ENCODE results near the gene SORBS2. TPM values are rescaled to one million over a fixed set of nuclear protein-coding genes. Genes with fewer than 3 reads are reported as not detected.

The SORBS2 gene
- polyA plus RNA-seq, 3 donors from 2014 or later: 2.6 to 5.8 TPM; not detected in 1

GRCh38 chr4:185741795-185742194, 70.2 kb downstream of the SORBS2 start:
- peaks cover 3 to 5% (median 4%) of the 10 kb centered on the region in 3 donors for H3K27me3 Mint-ChIP-seq (ENCODE audit: low read depth in 3 of 3)
- no peak for DNase-seq
- H3K36me3 Mint-ChIP-seq: no peaks in the 10 kb centered on the region
- no peaks in the 10 kb centered on the region for H3K4me1 Mint-ChIP-seq
- H3K4me3 Mint-ChIP-seq: no peak overlapping the region
- H3K9me3 Mint-ChIP-seq: peaks cover 0 to under 1% (median 0%) of the 10 kb centered on the region in 6 donors
- no peak overlapping the region for H3K27ac Mint-ChIP-seq

GRCh38 chr4:185740471-185740873, 71.5 kb downstream of the SORBS2 start:
- Mint-ChIP-seq H3K27me3 (ENCODE audit: low read depth in 3 of 3) (peaks cover 2 to 5% (median 5%) of the 10 kb centered on the region in 3 donors), H3K9me3 (peaks cover 0 to 2% (median 0%) of the 10 kb centered on the region in 6 donors), H3K36me3 (no peaks in the 10 kb centered on the region), H3K27ac (no peak overlapping the region), H3K4me3 (no peak overlapping the region), H3K4me1 (no peaks in the 10 kb centered on the region)
- DNase-seq: no peak

GRCh38 chr4:185738820-185739219, 73.2 kb downstream of the SORBS2 start:
- Mint-ChIP-seq H3K9me3 (peaks cover 0 to 2% (median 0%) of the 10 kb centered on the region in 6 donors), H3K27me3 (ENCODE audit: low read depth in 3 of 3) (peaks cover 2 to 7% (median 4%) of the 10 kb centered on the region in 3 donors), H3K27ac (no peak overlapping the region), H3K36me3 (no peaks in the 10 kb centered on the region), H3K4me3 (no peak overlapping the region), H3K4me1 (no peaks in the 10 kb centered on the region)
- no peak for DNase-seq

GRCh38 chr4:185738038-185738552, 73.9 kb downstream of the SORBS2 start:
- Mint-ChIP-seq H3K27me3 (ENCODE audit: low read depth in 3 of 3) (peaks cover 2 to 9% (median 4%) of the 10 kb centered on the region in 3 donors), H3K4me1 (no peaks in the 10 kb centered on the region), H3K4me3 (no peak overlapping the region), H3K27ac (no peak overlapping the region), H3K36me3 (peaks cover 0 to under 1% (median 0%) of the 10 kb centered on the region in 3 donors), H3K9me3 (peaks cover 0 to 2% (median 0%) of the 10 kb centered on the region in 6 donors)
- DNase-seq: no peak

GRCh38 chr4:185737489-185738037, 74.4 kb downstream of the SORBS2 start:
- DNase-seq: no peak
- Mint-ChIP-seq H3K27ac (no peak overlapping the region), H3K36me3 (peaks cover 0 to 5% (median 0%) of the 10 kb centered on the region in 3 donors), H3K4me3 (no peak overlapping the region), H3K27me3 (ENCODE audit: low read depth in 3 of 3) (peaks cover 2 to 9% (median 4%) of the 10 kb centered on the region in 3 donors), H3K4me1 (no peaks in the 10 kb centered on the region), H3K9me3 (peaks cover 0 to 2% (median 0%) of the 10 kb centered on the region in 6 donors)

GRCh38 chr4:185736882-185737281, 75.1 kb downstream of the SORBS2 start:
- Mint-ChIP-seq H3K27me3 (ENCODE audit: low read depth in 3 of 3) (peaks cover 2 to 8% (median 4%) of the 10 kb centered on the region in 3 donors), H3K4me1 (no peaks in the 10 kb centered on the region), H3K9me3 (peaks cover 0 to 2% (median 0%) of the 10 kb centered on the region in 6 donors), H3K4me3 (no peak overlapping the region), H3K27ac (no peak overlapping the region), H3K36me3 (peaks cover 0 to 6% (median 0%) of the 10 kb centered on the region in 3 donors)
- DNase-seq: no peak

GRCh38 chr4:185735866-185736400, 76.1 kb downstream of the SORBS2 start:
- H3K27me3 Mint-ChIP-seq (ENCODE audit: low read depth in 3 of 3): peaks cover 0 to 7% (median 4%) of the 10 kb centered on the region in 3 donors

GRCh38 chr4:185734930-185735329, 77.1 kb downstream of the SORBS2 start:
- Mint-ChIP-seq H3K27me3 (ENCODE audit: low read depth in 3 of 3) (peaks cover 0 to 6% (median 6%) of the 10 kb centered on the region in 3 donors), H3K36me3 (peaks cover 0 to 6% (median 0%) of the 10 kb centered on the region in 3 donors), H3K27ac (no peak overlapping the region), H3K9me3 (peaks cover 0 to 2% (median 0%) of the 10 kb centered on the region in 6 donors), H3K4me1 (no peaks in the 10 kb centered on the region), H3K4me3 (no peak overlapping the region)
- no peak for DNase-seq

More at GRCh38 chr4:185735866-185736400, 76.1 kb downstream of the SORBS2 start:
- Mint-ChIP-seq H3K9me3 (peaks cover 0 to 2% (median 0%) of the 10 kb centered on the region in 6 donors), H3K4me1 (no peaks in the 10 kb centered on the region), H3K27ac (no peak overlapping the region), H3K4me3 (no peak overlapping the region), H3K36me3 (peaks cover 0 to 6% (median 0%) of the 10 kb centered on the region in 3 donors)
- no peak for DNase-seq

- no peak for DNase-seq
- peaks cover 0 to 6% (median 0%) of the 10 kb centered on the region in 3 donors for H3K36me3 Mint-ChIP-seq
- no peaks in the 10 kb centered on the region for H3K4me1 Mint-ChIP-seq
- H3K4me3 Mint-ChIP-seq: no peak overlapping the region
- H3K9me3 Mint-ChIP-seq: peaks cover 0 to 2% (median 0%) of the 10 kb centered on the region in 6 donors
- H3K27ac Mint-ChIP-seq: no peak overlapping the region
- H3K27me3 Mint-ChIP-seq (ENCODE audit: low read depth in 3 of 3): peaks cover 0 to 9% (median 6%) of the 10 kb centered on the region in 3 donors
These were observed 77.8 kb downstream of the SORBS2 start for GRCh38 chr4:185734214-185734613.

- Mint-ChIP-seq H3K9me3 (peaks cover 0 to 2% (median 0%) of the 10 kb centered on the region in 6 donors), H3K4me3 (no peak overlapping the region), H3K36me3 (peaks cover 0 to 6% (median 0%) of the 10 kb centered on the region in 3 donors), H3K4me1 (no peaks in the 10 kb centered on the region), H3K27me3 (ENCODE audit: low read depth in 3 of 3) (peaks cover 2 to 9% (median 6%) of the 10 kb centered on the region in 3 donors), H3K27ac (no peak overlapping the region)
- DNase-seq: no peak
These were observed 81.0 kb downstream of the SORBS2 start for GRCh38 chr4:185730849-185731608.

- Mint-ChIP-seq H3K9me3 (no peaks in the 10 kb centered on the region), H3K27ac (no peak overlapping the region), H3K27me3 (ENCODE audit: low read depth in 3 of 3) (peaks cover 2 to 9% (median 4%) of the 10 kb centered on the region in 3 donors), H3K36me3 (peaks cover 0 to 6% (median 0%) of the 10 kb centered on the region in 3 donors), H3K4me3 (no peak overlapping the region), H3K4me1 (no peaks in the 10 kb centered on the region)
- DNase-seq: no peak
These were observed 81.6 kb downstream of the SORBS2 start for GRCh38 chr4:185730387-185730786.

GRCh38 chr4:185729391-185729804, 82.6 kb downstream of the SORBS2 start:
- Mint-ChIP-seq H3K9me3 (no peaks in the 10 kb centered on the region), H3K36me3 (peaks cover 0 to 6% (median 0%) of the 10 kb centered on the region in 3 donors), H3K27ac (no peak overlapping the region), H3K27me3 (ENCODE audit: low read depth in 3 of 3) (peaks cover 2 to 7% (median 4%) of the 10 kb centered on the region in 3 donors), H3K4me1 (no peaks in the 10 kb centered on the region), H3K4me3 (no peak overlapping the region)
- DNase-seq: no peak

- peaks cover 0 to 6% (median 0%) of the 10 kb centered on the region in 3 donors for H3K36me3 Mint-ChIP-seq
- no peak for DNase-seq
- H3K27me3 Mint-ChIP-seq (ENCODE audit: low read depth in 3 of 3): peaks cover 4 to 7% (median 4%) of the 10 kb centered on the region in 3 donors
- H3K4me1 Mint-ChIP-seq: no peaks in the 10 kb centered on the region
- no peak overlapping the region for H3K4me3 Mint-ChIP-seq
- H3K9me3 Mint-ChIP-seq: no peaks in the 10 kb centered on the region
- no peak overlapping the region for H3K27ac Mint-ChIP-seq
These were observed 83.1 kb downstream of the SORBS2 start for GRCh38 chr4:185728893-185729292.

- H3K4me3 Mint-ChIP-seq: no peak overlapping the region
- no peaks in the 10 kb centered on the region for H3K36me3 Mint-ChIP-seq
- peaks cover 2 to 4% (median 3%) of the 10 kb centered on the region in 3 donors for H3K27me3 Mint-ChIP-seq (ENCODE audit: low read depth in 3 of 3)
- H3K4me1 Mint-ChIP-seq: no peaks in the 10 kb centered on the region
- H3K27ac Mint-ChIP-seq: no peak overlapping the region
- DNase-seq: no peak
- no peaks in the 10 kb centered on the region for H3K9me3 Mint-ChIP-seq
These were observed 85.1 kb downstream of the SORBS2 start for GRCh38 chr4:185726931-185727330.
